ENCODE results near the gene CYP19A1. TPM values are rescaled to one million over a fixed set of nuclear protein-coding genes. Genes with fewer than 3 reads are reported as not detected.

Gene CYP19A1
- total RNA-seq, 1 donor from 2014 or later, result not detected

DNA sequence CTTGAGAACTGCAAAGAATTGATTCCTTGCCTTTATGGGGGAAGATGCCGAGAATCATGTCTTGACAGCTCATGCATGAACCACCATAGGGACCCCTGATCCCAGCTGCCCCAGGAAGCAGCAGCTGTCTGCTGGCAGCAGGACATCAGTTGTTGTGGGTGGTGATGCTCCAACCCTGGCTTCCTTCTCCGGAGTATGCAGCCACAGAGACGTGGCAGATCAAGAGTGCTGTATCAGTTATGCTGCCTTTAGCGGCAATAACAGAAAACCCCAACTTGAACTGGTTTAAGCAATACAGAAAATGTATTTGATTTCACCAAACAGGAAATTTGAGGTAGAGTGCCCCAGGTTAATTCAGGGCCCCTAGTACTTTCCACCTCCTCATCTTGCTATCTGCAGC lies 151.5 kb downstream of the CYP19A1 start:
- DNase-seq (ENCODE audit: low read depth in 2 of 2), result no peak

DNA sequence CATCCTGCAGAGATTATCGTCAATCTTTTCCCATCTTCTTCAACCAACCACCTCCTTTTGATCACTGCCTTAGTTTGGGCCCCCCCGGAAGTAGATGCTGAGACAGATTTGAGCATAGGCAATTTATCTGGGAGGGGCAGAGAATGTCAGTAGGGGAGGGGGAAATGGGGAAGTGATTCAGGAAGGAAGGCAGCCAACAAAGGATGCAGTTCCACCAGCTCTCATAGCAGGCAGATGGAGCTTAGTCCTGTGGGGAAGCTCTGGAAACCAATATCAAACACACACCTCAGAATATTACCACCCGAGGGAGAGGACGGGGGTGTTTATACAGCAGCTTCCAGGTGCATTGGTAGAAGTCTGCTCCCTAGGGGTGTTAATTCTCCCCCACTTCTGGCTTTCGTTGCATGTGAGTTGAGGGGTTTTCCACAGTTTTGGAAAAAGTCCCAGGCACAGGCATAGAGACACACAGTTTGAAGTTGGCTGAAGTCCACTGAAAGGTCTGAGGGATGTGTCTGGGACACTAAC lies 152.2 kb downstream of the CYP19A1 start:
- DNase-seq (ENCODE audit: low read depth in 2 of 2), result peak; percentile 31 to 52

DNA sequence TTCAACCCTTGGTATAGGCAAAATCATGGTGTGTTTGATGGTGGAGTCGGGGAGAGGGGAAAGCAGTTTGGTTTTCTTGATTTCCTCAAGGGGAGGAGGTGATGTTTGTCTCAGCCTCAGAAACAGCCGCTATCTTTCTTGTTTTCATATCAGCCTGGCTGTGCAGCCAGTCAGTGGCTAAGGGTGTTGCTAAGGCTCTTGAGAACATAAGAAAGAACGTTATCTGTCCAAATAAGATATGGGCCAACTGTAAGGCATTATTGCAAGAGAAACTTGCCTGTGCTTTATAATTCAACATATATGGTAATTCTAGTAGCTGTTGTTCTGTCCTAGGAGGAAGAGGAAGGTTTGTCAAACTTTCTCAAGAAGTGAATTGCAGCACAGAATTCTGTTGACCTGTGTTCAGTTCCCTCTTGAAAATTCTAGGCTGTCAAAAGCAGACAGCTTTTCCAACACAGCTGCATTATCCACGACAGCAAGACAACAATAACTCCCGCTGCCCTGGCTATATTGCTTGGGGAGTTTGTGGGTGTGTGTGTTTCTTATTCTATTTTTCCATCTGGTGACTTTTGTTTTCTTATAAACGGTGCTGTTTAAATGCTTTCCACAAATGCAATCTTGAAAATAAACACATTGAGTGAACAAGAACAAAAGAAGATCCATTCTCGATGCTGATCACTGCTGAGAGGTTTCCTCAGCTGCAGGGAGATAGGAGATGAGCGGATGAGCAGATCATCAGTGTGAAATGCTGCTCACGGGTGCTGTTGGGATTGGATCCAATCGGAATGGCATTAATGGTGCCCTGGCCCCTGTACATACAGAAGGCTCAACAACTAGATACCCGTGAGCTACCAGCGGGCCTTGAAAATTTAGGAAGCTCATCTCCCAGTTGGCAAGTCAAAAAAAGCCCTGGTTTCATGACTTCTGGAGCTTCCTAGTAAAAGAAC lies 152.9 kb downstream of the CYP19A1 start:
- DNase-seq (ENCODE audit: low read depth in 2 of 2), result no peak

DNA sequence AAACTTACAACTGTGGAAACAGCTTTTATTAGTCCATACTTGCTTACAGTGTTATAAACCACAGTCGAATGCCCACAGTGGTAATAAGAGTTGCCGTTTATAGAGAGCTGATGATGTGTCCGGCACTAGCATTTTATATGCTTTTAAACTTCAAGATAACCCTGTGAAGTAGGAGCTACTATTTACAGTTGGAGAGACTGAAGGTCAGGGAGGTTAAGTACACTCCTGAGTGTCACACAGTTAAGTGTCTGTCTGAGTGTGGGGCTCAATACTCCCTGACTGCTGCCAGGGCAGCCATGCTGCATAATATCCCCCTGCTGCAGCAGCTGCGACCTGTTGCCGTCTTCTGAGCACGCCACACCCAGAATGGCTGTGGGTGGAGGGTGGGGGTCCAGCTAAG lies 153.8 kb downstream of the CYP19A1 start:
- no peak for DNase-seq (ENCODE audit: low read depth in 2 of 2)

DNA sequence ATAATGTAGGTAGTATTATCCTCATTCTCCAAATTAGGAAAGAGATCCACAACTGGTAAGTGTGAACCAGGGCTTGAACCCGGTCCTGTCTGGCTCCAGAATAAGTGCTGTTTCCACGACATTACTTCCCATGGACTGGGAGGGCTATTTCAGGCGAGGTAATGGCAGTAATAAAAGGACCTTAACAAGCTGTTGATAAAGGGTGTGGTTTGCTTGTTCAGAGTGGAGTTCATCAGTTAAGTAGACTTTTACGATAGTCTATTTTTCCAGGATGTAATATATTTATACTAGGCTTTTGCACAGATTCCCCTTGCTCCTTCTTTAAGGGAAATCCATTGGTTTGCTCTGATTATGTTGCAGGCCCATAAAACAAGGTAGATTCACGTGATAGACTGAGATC lies 155.3 kb downstream of the CYP19A1 start:
- no peak for DNase-seq (ENCODE audit: low read depth in 2 of 2)

DNA sequence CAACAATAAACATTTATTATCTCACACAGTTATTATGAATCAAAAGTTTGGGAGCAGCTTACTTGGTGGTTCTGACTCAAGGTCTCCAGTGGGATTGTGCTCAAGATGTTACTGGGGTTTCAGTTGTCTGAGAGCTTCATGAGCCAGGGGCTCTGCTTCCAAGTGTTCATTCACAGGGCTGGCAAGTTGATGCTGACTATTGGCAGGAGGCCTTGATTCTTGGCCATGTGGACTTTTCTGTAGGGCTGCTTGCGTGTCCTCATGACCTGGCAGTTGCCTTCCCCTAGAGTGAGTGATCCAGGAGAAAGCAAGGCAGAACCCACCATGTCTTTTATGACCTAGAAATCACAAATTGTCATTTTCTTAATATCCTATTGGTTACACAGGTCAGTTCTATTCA lies 156.5 kb downstream of the CYP19A1 start:
- DNase-seq (ENCODE audit: low read depth in 2 of 2), result no peak

DNA sequence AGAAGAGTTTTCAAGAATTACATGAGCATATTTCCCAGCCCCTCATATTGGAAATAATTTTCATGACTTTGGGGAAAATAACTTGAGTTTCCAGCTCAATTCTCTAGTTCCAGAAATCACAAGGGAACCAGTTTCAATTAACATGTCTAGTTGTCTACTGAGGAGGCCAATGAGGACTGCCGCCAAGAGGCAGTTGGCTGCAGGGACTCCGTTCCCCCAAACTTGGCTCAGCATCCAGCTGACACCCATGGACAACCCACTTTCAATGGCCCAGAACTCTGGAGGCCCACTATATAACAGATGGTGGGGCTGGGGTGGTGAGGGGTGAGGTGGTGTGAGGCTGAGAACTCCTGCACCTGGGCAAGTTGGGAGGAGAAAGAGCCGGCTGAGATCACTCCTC lies 157.2 kb downstream of the CYP19A1 start:
- DNase-seq (ENCODE audit: low read depth in 2 of 2), result no peak

DNA sequence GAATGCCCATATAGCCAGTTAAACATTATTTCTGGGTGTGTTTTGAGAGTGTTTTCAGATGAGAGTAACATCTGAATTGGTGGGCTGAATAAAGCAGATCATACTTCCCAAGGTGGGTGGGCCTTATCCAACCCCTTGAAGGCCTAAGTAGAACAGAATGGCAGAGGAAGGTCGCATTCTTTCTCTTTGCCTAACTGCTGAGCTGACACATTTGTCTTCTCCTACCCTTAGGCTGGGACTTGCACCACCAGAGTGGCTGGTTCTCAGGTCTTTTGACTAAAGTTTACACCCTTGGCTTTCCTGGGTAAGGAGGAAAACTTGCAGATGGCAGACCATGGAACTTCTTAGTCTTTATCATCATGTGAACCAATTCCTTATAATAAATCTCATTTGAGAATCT lies 157.9 kb downstream of the CYP19A1 start:
- DNase-seq (ENCODE audit: low read depth in 2 of 2), result no peak

DNA sequence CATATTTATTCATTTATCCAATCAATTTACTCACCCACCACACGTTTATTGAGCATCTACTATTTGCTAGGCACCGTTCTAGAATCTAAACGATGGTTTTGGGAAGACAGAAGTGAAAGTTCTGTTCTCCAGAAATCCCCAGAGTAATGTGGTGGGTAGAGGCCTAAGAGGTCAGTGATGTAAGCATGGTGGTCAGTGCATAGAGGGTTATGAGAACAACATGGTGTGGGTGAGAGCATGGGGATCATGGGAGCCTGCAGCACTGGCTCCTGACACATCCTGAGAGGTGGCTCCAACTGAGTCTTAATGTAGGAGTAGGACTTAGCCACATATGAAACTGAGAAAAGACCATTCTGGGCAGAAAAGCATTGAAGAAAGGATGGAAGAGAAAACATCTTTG lies 158.4 kb downstream of the CYP19A1 start:
- DNase-seq (ENCODE audit: low read depth in 2 of 2), result no peak

DNA sequence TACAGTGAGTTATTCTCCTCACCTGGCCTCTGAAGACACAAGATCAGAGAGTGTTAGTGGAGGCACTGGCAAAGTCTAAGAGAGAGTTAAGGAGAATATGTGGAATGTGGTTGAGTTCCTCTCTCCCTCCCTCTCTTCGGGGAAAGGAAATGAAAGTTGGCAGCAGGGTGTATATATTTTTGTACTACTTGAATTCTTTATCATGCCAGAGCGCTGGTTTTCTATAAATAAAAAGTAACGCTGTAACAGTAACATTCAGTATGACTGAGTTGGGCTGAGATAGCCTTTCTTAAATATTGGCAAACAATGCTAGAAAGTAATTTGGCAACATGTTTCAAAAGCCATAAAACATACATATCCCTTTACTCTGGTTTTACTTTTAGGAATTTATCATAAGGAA lies 166.2 kb downstream of the CYP19A1 start:
- peak; percentile 28 to 29 for DNase-seq (ENCODE audit: low read depth in 2 of 2)

DNA sequence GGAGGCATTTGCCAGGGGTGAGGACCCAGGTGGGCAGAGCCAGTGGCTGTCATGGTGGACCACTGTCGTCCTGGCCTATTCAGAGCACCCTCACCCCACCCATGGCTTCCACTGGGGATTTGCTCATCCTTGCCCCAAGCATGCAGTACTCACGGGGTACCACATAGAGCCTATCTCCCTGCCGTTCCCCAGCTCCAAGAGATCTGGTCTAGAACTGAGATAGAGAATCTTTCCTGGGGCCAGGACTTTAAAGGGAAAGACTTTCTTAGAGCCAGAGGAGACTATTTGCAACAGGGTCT lies 166.8 kb downstream of the CYP19A1 start:
- DNase-seq (ENCODE audit: low read depth in 2 of 2), result no peak

DNA sequence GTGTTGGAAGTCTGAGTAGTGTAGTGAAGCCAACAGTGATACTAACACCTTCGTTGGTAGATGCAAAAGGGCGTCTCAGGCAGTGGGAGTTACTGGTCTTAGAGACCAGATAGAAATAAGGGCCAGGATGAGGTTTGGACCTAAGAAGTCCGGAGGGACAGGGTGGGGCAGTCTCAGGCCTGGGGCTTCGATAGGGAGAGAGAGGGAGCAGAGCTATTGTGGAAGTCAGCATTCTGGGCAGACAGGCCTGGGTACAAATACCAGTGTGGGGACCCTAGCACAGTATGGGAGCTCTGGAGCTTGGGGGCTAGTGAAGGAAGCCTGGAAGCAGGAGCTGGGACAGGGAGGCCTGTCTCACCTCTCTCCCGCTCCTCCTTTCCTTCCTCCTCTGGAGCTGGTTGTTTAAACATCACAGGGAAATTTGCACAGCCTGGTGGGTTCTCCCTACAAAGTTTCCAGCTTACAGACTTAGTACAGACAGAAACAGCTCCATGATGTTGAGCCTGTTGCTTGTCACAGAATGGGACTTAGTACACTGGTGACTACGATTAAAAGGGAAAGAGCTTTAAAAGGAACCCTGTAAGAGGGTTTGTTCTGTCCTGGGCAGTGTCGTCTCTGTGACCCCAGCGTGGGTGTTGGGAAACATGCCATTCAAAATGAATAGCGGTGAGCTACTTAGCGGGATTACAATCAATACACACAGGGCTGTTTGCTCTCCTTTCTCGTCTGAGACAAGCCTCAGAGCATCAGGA lies 167.3 kb downstream of the CYP19A1 start:
- DNase-seq (ENCODE audit: low read depth in 2 of 2), result no peak

DNA sequence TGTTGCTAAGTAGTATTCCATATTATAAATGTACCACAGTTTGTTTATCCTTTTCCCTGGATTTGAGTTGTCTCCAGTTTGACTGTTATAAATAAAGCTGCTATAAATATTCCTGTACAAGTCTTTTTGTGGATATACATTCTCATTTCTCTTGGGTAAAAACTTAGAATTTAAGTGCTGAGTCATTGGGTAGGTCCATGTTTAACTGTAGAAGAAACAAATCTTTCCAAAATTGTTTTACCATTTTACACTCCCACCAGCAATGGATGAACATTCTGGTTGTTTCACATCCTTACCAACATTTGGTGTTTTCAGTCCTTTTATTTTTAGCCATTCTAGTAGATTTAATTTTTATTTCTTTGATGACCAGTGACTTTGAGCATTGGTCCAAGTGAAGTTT lies 169.7 kb downstream of the CYP19A1 start:
- no peak for DNase-seq (ENCODE audit: low read depth in 2 of 2)

DNA sequence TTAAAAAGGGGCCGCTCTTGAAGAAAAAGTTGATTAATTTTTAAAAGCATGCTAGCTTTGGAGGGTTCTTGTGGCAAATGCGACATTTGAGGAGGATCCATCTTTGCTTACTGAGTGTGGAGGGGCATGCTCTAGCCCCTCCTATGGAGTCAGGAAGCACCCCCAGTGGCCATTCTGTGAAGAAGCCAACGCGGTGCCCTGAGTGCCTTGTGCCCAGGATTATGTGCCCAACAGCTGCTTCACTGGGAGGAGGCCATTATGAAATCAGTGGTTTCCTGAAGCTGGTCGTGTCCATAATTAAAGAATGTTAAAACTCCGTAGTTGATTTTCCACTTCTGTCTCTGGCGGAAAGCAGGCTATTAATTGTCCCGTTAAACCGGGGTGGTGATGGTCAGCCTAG lies 174.6 kb downstream of the CYP19A1 start:
- no peak for DNase-seq (ENCODE audit: low read depth in 2 of 2)

DNA sequence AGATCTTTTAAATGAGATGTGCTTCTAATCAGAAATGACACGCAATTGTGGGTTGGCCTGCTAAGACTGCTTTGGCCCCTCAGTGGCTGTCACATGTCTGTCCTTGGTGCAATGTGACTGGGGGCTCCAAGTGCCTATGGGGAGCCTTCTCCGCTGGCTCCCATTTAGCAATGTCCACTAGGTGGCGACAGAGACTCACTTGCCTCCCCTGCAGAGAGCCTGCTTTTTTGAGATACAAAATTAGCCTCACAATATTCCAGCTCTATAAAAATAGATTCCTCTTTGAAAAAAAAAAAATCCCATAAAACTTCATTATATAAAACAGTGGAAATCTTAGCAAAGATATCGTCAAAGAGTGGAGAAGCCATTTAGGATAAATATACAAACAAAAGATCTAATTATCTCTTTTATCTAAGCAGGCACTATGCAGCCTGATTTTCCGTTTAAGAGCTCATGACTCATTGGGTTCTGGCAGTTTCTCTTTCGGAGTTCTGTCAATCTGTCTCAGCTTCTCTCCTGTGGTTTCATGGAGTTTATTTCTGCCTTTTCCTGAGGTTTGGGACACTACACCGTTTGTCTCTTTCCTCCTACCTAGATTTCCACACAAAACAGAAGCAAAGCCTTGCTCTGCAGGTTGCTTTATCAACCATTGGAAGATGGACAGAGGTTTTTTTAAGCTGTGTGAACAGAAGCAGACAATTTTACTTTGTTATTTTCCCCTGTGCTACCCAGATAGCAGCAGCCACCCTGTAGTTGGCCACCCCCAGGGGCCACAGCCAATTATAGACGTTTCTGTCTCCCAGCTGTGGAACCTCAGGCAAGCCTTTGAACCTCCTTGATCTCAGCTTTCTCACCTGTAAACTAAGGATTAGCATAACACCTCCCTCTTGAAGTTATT lies 175.3 kb downstream of the CYP19A1 start:
- peak; percentile 74 to 87 for DNase-seq (ENCODE audit: low read depth in 2 of 2)

DNA sequence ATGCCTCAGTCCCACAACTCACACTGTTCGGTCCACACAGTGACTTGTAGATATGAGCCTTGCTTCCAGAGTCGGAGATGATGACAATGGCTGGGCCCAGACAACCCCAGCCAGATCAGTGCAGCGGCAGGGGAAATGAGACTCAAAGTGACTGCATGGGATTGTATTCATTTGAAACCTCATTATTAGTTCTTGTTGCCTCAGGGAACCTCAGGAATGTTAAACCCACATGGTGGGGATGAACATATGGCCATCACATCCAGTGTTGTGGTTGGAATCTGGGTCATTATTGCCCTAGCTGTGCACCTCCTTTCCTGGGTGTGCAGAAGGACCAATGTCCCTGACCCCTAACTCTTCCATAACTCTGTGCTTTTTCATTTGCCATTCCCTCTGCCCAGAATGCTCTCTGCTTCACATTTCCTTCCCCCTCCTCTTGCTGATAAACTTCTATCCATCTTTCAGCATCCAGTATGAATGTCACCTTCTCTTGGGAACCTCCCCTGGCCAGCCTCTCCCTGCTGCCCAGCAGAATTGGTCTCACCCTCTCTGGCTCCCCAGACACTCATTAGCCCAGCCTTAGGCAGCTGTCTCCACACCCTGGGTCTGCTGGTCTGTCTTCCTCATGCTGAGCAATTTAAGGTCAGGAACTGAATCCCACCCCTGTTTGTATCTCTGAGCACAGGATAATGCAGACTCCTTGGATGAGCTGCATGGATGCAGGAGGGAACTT lies 176.7 kb downstream of the CYP19A1 start:
- DNase-seq (ENCODE audit: low read depth in 2 of 2), result no peak

DNA sequence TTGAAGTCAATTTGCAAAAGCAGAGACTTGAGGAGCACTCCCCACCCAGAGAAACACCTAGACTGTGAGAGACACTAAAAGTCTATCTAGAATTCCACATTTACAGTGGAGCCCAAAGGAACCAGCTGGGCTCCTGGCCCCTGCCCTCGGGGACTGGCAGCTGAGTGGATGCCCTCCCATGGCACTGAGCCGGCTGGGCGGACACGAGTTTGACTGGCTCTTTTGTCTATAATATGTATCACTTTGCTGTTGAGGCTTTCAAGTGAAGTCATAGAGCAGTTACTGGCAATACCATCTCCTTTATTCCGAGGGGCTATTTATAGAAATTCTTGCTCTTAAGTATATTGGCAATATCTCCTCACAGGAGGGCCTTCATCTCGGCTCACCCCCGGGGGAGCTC lies 177.9 kb downstream of the CYP19A1 start:
- no peak for DNase-seq (ENCODE audit: low read depth in 2 of 2)
